HPDE6-E6E7 (cell line): Measurements from ENCODE around the gene GFOD2.

ENCODE experiments used
- DNase-seq: peaks from one replicate; pipeline ENCODE4 v3.0.0; 2011; ENCODE audit warnings: missing footprints; ENCODE audit errors: extremely low spot score

Gene GFOD2

DNA sequence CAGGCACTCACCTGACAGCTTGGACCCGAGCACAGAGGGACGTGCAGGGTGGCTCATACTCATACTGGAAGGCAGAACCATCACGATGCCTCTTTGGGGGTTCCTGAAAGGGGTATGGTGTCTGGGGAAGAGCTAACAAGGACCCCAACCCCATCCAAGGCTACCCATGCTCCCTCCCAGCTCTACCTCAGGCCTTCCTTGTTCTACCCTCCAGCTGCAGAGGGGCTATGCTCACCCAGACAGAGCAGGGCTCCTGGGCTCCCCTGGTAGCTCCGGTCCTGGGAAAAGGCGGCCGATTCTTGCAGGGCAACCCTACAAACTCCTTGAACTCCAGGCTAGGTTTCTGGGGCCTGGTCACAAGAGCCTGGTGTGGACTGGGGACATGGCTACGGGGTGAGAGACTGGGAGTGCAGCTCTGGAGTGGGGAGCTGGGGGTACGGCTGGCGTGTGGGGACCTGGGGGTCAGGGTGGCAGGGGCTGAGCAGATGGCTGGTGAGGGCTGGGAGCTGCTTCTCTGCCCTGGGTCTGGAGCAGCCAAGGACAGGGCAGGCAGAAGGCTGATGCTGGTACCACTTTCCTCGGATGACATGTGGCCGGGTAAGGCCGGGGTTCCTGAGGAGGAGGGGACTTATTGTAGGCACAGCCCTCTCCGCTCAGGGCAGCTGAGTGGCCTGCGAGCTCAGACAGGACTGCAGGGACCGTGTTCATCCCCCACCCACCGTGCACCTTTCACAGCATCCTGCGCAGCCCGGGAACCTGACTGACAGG is 61.2 kb downstream of the GFOD2 start:
- no peak for DNase-seq

DNA sequence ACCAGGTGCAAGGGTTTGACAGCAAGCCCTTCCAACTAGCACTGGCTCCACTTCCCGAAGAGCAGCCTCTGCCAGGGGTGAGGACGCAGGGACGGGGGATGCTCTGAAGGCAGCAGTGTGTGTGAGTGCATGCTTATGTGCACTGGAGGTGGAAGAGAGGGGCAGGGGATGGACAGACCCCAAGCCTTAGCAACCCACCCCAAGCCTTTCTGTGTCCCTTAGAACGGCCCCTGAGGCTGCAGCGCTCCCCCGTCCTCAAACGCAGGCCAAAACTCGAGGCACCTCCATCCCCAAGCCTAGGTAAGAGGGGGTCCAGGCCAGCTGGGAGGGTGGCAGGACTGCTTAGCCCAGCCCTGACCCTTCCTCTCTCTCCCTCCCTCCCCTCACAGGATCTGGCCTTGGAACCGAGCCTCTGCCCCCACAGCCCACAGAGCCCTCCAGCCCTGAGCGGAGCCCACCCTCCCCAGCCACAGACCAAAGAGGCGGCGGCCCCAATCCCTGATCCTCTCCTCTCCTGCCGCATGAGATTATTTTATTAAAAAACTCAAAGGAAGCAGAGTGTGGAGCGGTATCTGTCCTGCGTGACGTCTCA is 62.0 kb downstream of the GFOD2 start:
- no peak for DNase-seq

DNA sequence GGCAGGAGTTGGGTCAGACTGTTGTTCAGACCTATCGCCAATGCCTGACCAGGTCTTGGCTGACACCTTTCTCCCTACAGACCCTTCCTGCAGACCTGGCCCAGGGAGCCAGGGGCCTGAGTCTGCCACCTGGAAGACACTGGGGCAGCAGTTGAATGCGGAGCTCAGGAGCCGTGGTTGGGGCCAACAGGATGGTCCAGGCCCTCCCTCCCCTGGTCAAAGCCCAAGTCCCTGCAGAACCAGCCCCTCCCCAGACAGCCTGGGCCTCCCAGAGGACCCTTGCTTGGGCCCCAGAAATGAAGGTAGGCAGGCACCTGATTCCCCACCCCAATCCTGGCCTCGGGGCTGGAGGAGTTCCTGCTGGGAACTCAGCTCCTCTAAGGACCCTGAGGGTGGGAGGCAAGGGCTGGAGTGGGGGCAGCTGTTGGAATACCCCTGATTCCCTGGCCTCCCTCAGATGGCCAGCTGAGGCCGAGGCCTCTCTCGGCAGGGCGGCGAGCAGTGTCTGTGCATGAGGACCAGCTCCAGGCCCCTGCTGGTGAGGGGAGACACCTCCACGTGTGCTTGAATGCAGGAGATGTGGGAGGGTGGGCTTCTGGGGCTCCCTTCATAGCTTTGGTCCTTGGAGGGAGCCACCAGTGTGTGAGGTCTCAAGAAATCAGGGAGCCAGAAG is 62.6 kb downstream of the GFOD2 start:
- DNase-seq = no peak

DNA sequence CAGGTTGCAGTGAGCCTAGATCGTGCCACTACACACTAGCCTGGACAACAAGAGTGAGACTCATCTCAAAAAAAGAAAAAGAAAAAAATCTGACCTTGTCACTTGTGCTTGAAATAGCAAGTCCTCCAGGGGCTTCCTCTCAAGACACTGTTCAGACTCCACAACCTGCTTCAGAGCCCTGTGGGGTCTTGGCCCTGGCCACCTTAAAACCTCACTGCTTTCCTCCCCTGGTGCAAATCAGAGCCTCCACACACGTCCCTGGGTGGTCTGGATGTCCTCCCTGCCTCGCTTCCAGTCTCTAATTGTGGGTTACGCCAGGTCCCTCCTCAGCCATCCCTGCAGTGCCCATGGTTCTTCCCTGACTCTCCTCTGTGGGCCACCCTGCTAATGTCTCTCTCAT is 63.8 kb downstream of the GFOD2 start:
- no peak for DNase-seq

DNA sequence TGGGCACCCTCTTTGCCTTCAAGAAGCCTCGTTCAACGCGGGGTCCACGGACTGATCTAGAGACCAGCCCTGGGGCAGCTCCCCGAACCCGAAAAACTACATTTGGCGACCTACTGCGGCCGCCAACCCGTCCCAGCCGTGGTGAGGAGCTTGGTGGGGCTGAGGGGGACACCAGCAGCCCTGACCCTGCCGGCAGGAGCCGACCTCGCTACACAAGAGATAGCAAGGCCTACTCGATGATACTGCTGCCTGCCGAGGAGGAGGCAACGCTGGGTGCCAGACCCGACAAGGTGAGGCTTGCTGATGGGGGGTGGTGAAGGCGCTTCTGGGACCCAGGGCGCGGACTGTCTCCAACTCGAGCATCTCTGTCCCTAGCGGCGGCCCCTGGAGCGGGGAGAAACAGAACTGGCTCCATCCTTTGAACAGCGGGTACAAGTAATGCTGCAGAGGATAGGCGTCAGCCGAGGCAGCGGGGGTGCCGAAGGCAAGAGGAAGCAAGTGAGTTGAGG is 64.7 kb downstream of the GFOD2 start:
- no peak for DNase-seq

DNA sequence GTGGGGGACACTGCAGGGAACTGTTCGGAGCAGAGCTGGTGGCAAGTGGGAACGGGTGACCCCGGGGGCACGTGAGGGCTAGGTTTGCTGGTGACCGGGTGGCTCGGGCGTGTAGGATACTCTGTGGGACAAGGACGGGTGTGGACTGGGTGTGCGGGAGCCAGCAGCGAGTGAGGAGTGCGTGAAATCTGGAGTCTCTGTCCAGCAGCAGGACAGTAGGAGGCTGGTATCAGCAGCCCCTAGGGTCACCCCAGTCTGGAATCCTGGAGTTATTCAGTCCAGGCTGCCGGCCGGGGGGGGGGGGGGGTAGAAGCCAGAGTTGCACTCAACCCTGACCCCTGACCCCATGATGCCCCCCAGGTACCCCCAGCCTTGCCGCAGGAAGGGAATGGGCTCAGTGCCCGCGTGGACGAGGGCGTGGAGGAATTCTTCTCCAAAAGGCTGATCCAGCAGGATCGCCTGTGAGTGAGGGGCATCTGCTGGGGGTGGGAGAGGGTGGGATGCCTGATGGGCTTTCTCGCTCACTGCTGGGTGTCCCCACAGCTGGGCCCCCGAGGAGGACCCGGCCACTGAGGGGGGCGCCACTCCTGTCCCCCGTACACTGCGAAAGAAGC is 65.2 kb downstream of the GFOD2 start:
- no peak for DNase-seq

DNA sequence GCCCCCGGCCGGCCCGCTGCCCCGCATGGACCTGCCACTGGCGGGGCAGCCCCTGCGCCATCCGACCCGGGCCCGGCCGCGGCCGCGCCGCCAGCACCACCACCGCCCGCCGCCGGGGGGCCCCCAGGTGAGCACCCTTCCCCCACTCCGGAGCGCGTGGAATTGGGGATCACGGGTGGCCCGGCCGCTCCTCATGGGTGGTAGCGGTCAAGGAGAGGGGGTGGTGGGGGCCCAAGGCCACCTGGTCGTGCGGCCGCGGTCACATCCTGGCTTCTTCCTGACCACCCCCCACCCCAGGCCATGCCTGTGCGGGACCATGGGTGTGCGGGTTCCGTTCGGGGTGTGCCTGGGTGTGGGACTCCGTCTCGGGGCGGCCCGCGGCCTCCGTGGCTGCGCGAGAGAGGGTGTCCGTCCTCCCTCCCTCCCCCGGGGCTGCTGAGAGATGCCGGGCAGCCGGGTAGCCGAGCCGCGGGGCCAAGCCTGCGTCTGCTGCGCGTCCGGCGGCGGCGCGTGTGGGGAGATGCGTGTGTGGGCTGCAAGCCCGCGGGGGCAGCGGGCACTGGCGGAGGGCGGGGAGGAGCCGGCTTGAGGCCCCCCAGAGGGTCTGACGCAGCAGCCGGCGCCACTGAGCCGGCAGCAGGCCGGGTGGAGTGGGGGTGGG is 65.9 kb downstream of the GFOD2 start:
- no peak for DNase-seq

DNA sequence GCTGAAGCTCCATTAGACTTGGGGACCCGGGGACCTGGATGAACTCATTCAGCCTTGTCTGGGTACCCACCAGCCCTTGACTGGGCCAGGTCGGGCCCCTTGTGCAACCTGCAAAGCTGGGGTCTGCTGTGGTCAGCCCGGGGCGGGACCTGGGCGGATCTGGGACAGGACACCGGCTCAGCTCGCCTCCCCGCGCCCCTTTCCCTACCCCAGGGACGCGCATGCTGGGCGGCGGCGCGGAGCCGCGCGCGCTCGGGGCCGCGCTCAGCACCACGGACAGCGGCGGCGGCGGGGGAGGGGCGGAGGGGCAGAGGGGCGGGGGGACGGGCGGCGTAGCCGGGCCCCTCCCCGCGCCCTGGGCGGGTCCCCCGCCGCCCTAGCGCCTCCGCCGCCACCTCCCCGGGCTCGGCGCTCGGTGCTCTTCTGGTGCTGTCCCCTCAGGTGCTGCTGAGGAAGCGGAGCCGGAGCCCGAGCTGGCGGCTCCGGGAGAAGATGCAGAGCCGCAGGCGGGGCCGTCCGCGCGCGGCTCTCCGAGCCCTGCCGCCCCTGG is 66.5 kb downstream of the GFOD2 start:
- DNase-seq = no peak

DNA sequence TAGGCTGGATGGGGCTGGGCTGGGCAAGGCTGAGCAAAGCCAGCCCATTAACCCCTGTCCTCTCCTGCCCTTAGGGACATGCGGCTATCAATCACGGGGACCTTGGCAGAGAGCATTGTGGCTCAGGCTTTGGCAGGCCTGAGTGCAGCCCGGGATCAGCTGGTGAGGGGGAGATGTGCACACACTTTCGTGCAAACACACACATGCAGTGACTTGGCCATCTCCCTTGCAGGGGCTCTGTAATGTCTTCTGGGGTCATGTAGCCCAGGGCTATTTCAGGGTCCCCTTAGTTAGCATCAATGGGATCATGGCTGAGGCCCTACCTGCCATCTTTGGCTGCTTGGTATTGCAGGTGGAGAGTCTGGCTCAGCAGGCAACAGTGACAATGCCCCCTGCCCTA is 67.3 kb downstream of the GFOD2 start:
- no peak for DNase-seq

DNA sequence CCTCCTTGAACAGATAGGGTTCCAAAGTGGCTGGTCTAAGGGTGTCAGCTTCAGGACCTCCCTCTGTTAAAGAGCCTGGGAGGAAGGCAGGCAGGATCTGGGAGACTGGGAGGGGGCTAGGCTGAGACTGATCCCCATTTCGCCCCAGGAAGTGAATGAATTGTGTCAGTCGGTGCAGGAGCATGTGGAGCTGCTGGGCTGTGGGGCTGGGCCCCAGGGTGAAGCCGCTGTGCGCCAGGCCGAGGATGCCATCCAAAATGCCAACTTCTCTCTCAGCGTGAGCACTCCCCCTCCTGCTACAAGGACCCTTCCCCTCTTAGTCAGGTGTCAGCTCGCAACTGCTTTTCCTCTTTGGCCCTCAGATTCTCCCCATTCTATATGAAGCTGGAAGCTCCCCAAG is 68.1 kb downstream of the GFOD2 start:
- DNase-seq = no peak

DNA sequence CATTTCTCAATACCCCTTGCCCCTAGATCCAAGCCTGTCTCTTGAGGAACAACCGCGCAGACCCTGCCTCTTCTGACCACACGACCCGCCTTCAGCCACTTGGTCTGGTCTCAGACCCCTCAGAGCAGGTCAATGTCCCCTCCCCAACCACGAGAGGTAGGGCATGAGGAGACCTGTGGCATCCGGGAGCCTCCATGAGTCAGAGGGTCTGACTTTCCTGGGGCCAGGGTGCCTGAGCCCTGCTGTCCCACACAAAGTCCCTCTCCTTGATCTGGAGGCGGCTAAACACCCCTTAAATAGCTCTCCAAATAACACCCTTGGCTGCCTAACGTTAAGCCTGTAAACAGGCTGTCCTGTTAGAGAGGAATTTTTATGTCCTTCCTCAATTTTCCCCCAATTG is 69.1 kb downstream of the GFOD2 start:
- no peak for DNase-seq

DNA sequence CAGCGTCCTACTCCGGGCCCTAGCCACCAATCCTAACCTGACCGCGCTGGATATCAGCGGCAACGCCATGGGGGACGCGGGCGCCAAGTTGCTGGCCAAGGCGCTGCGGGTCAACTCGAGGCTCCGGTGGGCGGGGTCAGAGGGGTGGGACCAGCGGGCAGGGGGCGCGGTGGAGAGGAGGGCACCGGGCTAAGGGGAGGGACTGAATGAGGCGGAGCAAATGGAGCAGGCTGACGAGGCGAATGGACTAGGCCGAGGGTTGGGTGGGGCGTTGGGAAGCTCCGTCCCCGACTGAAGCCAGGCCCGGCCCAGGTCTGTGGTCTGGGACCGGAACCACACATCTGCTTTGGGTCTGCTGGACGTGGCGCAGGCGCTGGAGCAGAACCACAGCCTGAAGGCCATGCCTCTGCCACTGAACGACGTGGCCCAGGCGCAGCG is 69.6 kb downstream of the GFOD2 start:
- DNase-seq = no peak

DNA sequence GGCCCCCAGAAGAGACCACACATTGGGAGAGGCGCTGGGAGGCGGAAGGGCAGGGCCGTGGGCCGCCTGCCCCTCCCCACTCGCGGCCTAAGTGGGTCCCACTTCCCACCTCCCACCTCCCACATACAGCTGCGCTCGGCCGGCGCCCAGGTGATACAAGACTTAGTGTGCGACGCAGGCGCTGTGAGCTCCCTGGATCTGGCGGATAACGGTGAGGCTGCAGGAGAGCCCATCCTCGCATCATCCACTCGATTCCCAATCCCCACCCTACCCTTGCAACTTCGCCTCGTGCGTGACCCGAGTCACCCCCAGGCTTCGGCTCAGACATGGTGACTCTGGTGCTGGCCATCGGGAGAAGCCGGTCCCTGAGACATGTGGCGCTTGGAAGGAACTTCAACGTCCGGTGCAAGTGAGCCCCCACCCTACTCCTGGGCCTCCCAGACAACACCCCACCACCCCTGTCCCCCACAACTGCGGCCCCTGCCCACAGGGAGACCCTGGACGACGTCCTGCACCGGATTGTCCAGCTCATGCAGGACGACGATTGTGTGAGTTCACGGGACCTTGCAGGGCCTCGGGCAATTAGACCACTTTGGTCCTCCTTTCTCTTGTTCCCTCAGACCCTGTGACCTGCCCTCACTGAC is 70.2 kb downstream of the GFOD2 start:
- DNase-seq = no peak

DNA sequence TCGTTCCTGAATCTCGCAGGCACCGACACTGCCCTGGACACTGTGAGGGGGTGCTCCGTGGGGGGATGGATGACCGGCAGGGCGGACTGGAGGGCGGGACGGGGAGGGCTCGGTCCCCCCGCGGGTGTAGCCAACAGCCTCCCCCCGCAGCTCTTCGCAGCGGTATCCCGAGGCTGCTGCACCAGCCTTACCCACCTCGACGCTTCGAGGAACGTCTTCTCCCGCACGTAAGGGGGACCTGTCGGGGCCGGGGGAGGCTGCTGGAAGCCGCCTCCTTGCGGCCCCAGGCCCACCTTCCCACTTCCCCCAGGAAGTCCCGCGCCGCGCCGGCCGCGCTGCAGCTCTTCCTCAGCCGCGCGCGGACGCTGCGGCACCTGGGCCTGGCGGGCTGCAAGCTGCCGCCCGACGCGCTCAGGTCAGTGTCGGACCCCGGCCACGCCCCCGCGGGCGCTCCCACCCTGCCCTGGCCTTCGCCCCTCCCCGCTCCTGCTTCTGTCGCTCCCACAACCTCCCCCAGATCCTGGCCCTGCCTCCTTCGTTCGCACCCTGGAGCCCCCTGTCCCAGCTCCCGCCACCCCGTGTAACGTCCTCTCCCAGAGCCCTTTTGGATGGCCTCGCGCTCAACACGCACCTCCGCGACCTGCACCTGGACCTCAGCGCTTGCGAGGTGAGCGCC is 70.9 kb downstream of the GFOD2 start:
- DNase-seq = no peak

DNA sequence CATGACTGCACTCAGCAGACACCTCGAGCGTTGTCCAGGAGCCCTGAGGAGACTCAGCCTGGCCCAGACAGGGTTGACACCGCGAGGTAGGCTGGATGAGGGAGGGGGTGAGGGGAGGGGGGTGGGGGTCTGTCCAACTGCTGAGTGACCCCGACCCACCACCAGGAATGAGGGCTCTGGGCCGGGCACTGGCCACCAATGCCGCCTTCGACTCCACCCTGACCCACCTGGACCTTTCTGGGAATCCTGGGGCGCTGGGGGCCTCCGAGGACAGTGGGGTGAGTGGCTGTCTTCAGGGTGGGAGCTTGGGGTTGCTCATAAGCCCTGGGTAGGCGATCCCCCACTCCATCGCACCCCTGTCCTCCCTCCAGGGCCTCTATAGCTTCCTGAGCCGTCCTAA is 71.4 kb downstream of the GFOD2 start:
- no peak for DNase-seq

DNA sequence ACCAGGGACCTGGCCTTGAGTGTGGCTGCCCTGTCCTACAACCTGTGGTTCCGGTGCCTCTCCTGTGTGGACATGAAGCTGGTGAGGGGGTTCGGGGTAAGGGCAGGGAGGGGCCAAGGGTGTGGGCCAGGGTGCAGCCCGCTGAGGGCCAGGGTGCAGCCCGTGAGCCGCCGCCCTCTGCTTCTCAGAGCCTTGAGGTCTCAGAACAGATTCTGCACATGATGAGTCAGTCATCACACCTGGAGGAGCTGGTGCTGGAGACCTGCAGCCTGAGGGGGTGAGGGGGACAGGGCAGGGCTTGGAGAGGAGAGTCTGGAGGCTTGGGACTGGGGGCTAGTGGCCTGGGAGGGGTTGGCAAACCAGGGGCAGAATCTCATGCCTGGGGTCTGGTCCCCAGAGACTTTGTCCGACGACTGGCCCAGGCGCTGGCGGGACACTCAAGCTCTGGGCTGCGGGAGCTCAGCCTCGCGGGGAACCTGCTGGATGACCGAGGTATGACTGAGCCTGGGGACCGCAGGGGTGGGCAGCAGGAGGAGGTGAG is 71.9 kb downstream of the GFOD2 start:
- DNase-seq = peak; percentile 76

DNA sequence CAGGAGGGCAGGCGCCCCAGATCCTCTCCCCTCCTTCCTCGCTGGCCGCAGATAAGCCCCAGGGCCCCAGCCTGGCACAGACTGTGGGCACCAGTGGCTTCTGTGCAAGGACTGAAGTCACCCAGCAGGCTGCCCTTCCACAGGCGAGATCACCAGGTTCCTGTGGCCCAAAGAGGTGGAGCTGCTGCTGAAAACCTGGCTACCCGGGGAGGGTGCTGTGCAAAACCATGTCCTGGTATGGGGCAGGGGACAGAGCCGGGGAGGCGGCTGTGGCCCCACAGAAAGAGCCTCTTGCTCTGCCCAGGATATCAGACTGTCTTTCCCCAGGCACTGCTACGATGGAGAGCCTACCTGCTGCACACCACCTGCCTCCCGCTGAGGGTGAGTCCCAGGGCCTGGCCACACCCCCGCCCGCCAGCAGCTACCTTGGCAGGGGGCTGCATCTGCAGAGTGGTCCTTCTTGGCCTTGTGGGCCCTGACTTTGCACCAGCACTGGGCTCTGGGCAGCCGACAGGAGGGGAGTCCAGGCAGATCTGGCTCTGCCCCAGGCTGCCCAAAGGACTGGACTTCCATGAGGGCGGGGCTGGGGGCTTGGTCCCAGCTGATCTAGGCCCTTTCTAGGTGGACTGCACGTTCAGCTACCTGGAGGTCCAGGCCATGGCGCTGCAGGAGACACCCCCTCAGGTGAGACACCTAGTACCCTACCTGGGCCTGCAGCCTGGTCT is 73.6 kb downstream of the GFOD2 start:
- no peak for DNase-seq

DNA sequence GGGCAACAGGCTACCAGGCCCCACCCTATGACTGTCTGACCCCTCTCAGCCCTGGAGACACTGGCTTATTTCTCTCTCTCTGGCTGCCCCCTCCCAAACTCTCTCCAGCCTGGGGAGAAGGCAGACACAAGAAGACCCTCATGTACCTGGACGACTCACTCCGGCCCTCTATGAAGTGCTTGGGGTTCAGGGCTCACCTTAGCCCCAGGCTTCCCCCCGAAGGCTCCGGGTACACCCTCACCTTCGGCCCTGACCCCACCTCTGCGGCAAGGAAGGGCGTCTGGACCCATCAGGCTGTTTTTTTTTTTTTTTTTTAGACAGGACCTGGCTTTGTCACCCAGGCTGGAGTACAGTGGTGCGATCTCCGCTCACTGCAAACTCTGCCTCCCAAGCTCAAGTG is 75.1 kb downstream of the GFOD2 start:
- no peak for DNase-seq
